Measurements from ENCODE around the gene SLC6A11. TPM values are rescaled to one million over a fixed set of nuclear protein-coding genes. Genes with fewer than 3 reads are reported as not detected.
A peak's percentile ranks its signal among the peaks of the same experiment; 100 is the strongest.

Gene SLC6A11
- polyA plus RNA-seq, 2 of the 4 experiments (the other 2 are of a cell fraction), result 0.03 TPM

DNA sequence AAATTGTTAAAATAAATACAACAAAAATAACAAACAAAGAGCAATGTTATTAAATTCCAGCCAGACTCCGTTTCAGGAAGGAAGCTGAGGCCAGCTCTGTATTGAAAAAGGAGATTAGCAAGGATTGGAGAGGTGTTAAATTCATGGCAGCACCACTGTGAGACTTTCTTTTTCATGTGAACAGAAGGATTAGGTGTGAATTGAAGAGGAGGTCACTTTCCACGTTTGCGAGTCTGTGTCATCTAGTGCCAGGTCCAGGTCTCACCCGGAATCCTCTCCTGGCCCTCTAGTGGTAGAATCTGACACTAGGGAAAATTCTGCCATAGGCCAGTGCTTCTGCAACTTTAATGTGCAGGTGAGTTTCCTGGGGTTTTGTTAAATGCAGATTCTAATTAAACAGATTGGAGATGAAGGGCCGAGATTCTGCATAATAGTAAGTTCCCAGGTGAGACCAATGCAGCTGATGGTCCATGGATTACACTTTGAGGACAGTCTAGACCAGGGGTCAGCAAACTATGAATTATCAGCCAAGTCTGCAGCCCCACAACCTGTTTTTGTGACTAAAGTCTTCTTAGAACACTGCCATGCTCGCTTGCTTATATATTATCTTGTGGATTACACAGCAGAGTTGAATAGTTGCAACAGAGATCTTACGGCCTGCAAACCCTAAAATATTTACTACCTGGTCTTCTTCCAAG lies 167.3 kb downstream of the SLC6A11 start:
- peak overlapping the region; percentile 57 for H3K4me2 ChIP-seq
- ChIA-PET POLR2A (no interaction called here), CTCF (interaction anchor here (0.7 to 9.0 kb wide), 30 partner anchors 9 to 348 kb away, joined by 3 to 72 read pairs (median 4); partner anchors contain the start of gene SLC6A1)
- peaks cover 4% of the 10 kb centered on the region; the same call in 1 of the 3 replicates for H3K9me3 ChIP-seq
- peak; percentile 37 to 87 for DNase-seq (ENCODE audit: low read depth in 1 of 2, low spot score in 1 of 2)
- H3K4me1 ChIP-seq, result peaks cover 4% of the 10 kb centered on the region; the same call in 2 of the 3 replicates
- FAIRE-seq, result no peak
- peak; percentile 83 to 94 for ATAC-seq
- TF ChIP-seq NR3C1 (IDR thresholded peaks at IDR 0.05), result no peak
- peak; percentile 45 for TF ChIP-seq SMC3 (IDR thresholded peaks at IDR 0.05)
- peak; percentile 35 to 50; a peak in 4 of 5 replicates for TF ChIP-seq RAD21 (conservative IDR thresholded peaks at IDR 0.05 in 1 of 2, IDR thresholded peaks at IDR 0.05 in 1 of 2)
- TF ChIP-seq, protein P1, sequence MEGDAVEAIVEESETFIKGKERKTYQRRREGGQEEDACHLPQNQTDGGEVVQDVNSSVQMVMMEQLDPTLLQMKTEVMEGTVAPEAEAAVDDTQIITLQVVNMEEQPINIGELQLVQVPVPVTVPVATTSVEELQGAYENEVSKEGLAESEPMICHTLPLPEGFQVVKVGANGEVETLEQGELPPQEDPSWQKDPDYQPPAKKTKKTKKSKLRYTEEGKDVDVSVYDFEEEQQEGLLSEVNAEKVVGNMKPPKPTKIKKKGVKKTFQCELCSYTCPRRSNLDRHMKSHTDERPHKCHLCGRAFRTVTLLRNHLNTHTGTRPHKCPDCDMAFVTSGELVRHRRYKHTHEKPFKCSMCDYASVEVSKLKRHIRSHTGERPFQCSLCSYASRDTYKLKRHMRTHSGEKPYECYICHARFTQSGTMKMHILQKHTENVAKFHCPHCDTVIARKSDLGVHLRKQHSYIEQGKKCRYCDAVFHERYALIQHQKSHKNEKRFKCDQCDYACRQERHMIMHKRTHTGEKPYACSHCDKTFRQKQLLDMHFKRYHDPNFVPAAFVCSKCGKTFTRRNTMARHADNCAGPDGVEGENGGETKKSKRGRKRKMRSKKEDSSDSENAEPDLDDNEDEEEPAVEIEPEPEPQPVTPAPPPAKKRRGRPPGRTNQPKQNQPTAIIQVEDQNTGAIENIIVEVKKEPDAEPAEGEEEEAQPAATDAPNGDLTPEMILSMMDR (IDR thresholded peaks at IDR 0.05), result peak; percentile 74
- H3K27ac ChIP-seq, result no peak overlapping the region
- WGBS (ENCODE audit: missing lambda C conversion rate), result 14% methylated on average over 7 of the region's 7 CpGs
- no peak overlapping the region for H3K4me3 ChIP-seq

- ChIA-PET POLR2A (no interaction called here), CTCF (interaction anchor here (0.6 to 9.0 kb wide), 7 partner anchors 13 to 227 kb away, joined by 3 to 72 read pairs (median 4); no protein-coding TSS in a partner anchor)
- 0% methylated on average over 1 of the region's 1 CpG for WGBS (ENCODE audit: missing lambda C conversion rate)
- DNase-seq (ENCODE audit: low read depth in 1 of 2, low spot score in 1 of 2) (no peak), ATAC-seq (no peak), FAIRE-seq (no peak)
- no peak overlapping the region for H3K4me2 ChIP-seq
- peaks cover 4% of the 10 kb centered on the region; the same call in 1 of the 3 replicates for H3K9me3 ChIP-seq
- TF ChIP-seq KDM1A (IDR thresholded peaks at IDR 0.05; ENCODE audit: low read depth), result no peak
- no peak for TF ChIP-seq ELK1 (IDR thresholded peaks at IDR 0.05; ENCODE audit: low read depth, low read length)
- TF ChIP-seq POLR2AphosphoS2 (conservative IDR thresholded peaks at IDR 0.05; ENCODE audit: low read length), result no peak
- TF ChIP-seq, protein P2, sequence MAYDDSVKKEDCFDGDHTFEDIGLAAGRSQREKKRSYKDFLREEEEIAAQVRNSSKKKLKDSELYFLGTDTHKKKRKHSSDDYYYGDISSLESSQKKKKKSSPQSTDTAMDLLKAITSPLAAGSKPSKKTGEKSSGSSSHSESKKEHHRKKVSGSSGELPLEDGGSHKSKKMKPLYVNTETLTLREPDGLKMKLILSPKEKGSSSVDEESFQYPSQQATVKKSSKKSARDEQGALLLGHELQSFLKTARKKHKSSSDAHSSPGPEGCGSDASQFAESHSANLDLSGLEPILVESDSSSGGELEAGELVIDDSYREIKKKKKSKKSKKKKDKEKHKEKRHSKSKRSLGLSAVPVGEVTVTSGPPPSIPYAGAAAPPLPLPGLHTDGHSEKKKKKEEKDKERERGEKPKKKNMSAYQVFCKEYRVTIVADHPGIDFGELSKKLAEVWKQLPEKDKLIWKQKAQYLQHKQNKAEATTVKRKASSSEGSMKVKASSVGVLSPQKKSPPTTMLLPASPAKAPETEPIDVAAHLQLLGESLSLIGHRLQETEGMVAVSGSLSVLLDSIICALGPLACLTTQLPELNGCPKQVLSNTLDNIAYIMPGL (CRISPR knock-in tag; IDR thresholded peaks at IDR 0.05; ENCODE audit: borderline replicate concordance), result no peak
- TF ChIP-seq CBX2 (IDR thresholded peaks at IDR 0.05; ENCODE audit: borderline replicate concordance, low read depth), result no peak
- no peak for TF ChIP-seq CHD4 (IDR thresholded peaks at IDR 0.05; ENCODE audit: borderline replicate concordance)
- no peak for TF ChIP-seq NR3C1 (IDR thresholded peaks at IDR 0.05)
- no peak for TF ChIP-seq FOXS1 (CRISPR knock-in tag; IDR thresholded peaks at IDR 0.05)
- no peak for TF ChIP-seq POLR2A (IDR thresholded peaks at IDR 0.05; ENCODE audit: low read length)
- TF ChIP-seq MAZ (IDR thresholded peaks at IDR 0.05; ENCODE audit: borderline replicate concordance, low read depth, low read length), result no peak
- TF ChIP-seq HOXB13 (CRISPR knock-in tag; IDR thresholded peaks at IDR 0.05; ENCODE audit: low read depth), result no peak
- no peak for TF ChIP-seq HOXA7 (CRISPR knock-in tag; IDR thresholded peaks at IDR 0.05)
- no peak for TF ChIP-seq HES2 (IDR thresholded peaks at IDR 0.05)
- no peak for TF ChIP-seq ZFP36 (IDR thresholded peaks at IDR 0.05; ENCODE audit: borderline replicate concordance, partially characterized antibody)
- TF ChIP-seq JUNB (IDR thresholded peaks at IDR 0.05), result no peak
- no peak for TF ChIP-seq BHLHE40 (IDR thresholded peaks at IDR 0.05; ENCODE audit: low read depth, low read length)
- TF ChIP-seq TFCP2L1 (CRISPR knock-in tag; IDR thresholded peaks at IDR 0.05), result no peak
- no peak for TF ChIP-seq ZNF302 (CRISPR knock-in tag; IDR thresholded peaks at IDR 0.05)
- TF ChIP-seq KDM5A (IDR thresholded peaks at IDR 0.05), result no peak
- TF ChIP-seq HOXB5 (CRISPR knock-in tag; IDR thresholded peaks at IDR 0.05), result no peak
- H3K27ac ChIP-seq, result no peak overlapping the region
- H3K4me3 ChIP-seq, result no peak overlapping the region
- H3K4me1 ChIP-seq, result peaks cover 4% of the 10 kb centered on the region; the same call in 2 of the 3 replicates
Measured at GRCh38 chr3:10984371-10984896, 168.4 kb downstream of the SLC6A11 start.
